Naive B cell (primary cell): ENCODE measurements around the gene SCN2B. TPM values are rescaled to one million over a fixed set of nuclear protein-coding genes. Genes with fewer than 3 reads are reported as not detected.
A peak's percentile ranks its signal among the peaks of the same experiment; 100 is the strongest.
"Not testable (repeated sequence)": the region's sequence is repeated elsewhere in the genome, so short reads cannot be mapped to it uniquely, and the experiment has no call there.

ENCODE experiments used
- ATAC-seq, 2 donors: fragments of 150-1000 bp; cut with Tn5 transposase; 2 replicates each; pipeline ENCODE4 v1.10.0; 2021; ENCODE audit warnings: low read depth in 2 of 2, mild to moderate bottlenecking in 2 of 2, moderate library complexity in 2 of 2
- DNase-seq: peaks from one replicate; pipeline ENCODE4 v3.0.0; 2022
- H3K27ac Mint-ChIP-seq, 6 donors: one replicate each; pipeline ENCODE4 v1.8.0; 2020 to 2022; ENCODE audit warnings: mild to moderate bottlenecking in 6 of 6, mixed read lengths in 6 of 6, moderate library complexity in 5 of 6, inconsistent platforms in 2 of 6
- H3K27me3 Mint-ChIP-seq, 3 donors: one replicate each; pipeline ENCODE4 v1.8.0; 2021 to 2022; ENCODE audit warnings: mixed read lengths in 3 of 3, mild to moderate bottlenecking in 1 of 3
- H3K36me3 Mint-ChIP-seq, 2 donors: one replicate each; pipeline ENCODE4 v1.8.0; 2020 to 2022; ENCODE audit warnings: mixed read lengths in 2 of 2, inconsistent platforms in 1 of 2, mild to moderate bottlenecking in 1 of 2
- H3K4me1 Mint-ChIP-seq, 3 donors: one replicate each; pipeline ENCODE4 v1.8.0; 2020 to 2022; ENCODE audit warnings: mixed read lengths in 3 of 3, inconsistent platforms in 1 of 3, mild to moderate bottlenecking in 1 of 3, moderate library complexity in 1 of 3
- H3K4me3 Mint-ChIP-seq, 8 donors: one replicate each; pipeline ENCODE4 v1.8.0; 2020 to 2022; ENCODE audit warnings: mild to moderate bottlenecking in 8 of 8, mixed read lengths in 8 of 8, moderate library complexity in 8 of 8, inconsistent platforms in 2 of 8
- H3K9me3 Mint-ChIP-seq, 7 donors: one replicate each; pipeline ENCODE4 v1.8.0; 2020 to 2022; ENCODE audit warnings: mixed read lengths in 7 of 7, mild to moderate bottlenecking in 5 of 7, inconsistent platforms in 2 of 7, moderate library complexity in 1 of 7
- polyA plus RNA-seq, 6 donors: library from polyadenylated mRNA; unstranded; fragments of 300-500 nt; fragmentation: Illumina TruSeq; gene quantifications; one replicate each; pipeline ENCODE4 v1.2.3, GENCODE V29; 2021; ENCODE audit warnings: low read depth in 6 of 6

Gene SCN2B
- polyA plus RNA-seq, 6 donors from 2014 or later: not detected

DNA sequence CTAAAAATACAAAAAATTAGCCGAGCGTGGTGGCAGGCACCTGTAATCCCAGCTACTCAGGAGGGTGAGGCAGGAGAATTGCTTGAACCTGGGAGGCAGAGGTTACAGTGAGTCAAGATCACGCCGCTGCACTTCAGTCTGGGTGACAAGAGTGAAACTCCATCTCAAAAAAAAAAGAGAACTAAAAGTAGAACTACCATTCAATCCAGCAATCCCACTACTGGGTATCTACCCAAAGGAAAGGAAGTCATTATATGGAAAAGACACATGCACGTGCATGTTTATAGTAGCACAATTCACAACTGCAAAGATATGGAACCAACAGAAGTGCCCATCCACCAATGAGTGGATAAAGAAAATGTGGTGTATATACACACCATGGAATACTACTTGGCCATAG is 7.3 kb upstream of the SCN2B start:
- not testable (repeated sequence) for H3K4me1 Mint-ChIP-seq, H3K4me3 Mint-ChIP-seq, ATAC-seq, DNase-seq, H3K9me3 Mint-ChIP-seq, H3K36me3 Mint-ChIP-seq
- Mint-ChIP-seq H3K27ac (peak overlapping the region in 1 of 6 donors; percentile 52), H3K27me3 (peaks cover 28 to 57% (median 36%) of the 10 kb centered on the region in 3 donors)

DNA sequence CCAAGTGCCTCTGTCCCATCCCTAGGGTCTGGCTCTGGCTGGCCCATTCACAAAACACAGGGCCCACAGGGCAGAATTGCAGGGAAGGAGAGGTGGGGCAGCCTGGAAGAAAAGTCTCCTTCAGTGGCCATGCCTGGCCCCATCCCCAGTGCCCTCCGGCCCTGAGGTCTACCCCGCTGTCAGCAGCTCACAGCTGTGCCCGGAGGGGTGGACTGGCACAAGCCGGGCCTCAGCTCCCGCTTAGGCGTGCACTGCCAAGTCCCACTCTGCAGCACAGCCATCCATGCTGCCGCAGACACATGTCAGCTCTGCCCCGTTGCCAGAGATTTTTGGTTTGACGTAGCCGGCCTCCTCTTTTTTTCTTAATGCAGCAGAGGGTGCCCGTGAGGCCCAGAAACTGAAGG is 3.9 kb upstream of the SCN2B start:
- H3K4me3 Mint-ChIP-seq: no peak overlapping the region
- no peaks in the 10 kb centered on the region for H3K4me1 Mint-ChIP-seq
- no peaks in the 10 kb centered on the region for H3K9me3 Mint-ChIP-seq
- H3K27me3 Mint-ChIP-seq: peaks cover 16 to 44% (median 32%) of the 10 kb centered on the region in 3 donors
- peak in 1 of 2 donors; percentile 39 for ATAC-seq
- no peak for DNase-seq
- H3K36me3 Mint-ChIP-seq: no peaks in the 10 kb centered on the region
- H3K27ac Mint-ChIP-seq: no peak overlapping the region

DNA sequence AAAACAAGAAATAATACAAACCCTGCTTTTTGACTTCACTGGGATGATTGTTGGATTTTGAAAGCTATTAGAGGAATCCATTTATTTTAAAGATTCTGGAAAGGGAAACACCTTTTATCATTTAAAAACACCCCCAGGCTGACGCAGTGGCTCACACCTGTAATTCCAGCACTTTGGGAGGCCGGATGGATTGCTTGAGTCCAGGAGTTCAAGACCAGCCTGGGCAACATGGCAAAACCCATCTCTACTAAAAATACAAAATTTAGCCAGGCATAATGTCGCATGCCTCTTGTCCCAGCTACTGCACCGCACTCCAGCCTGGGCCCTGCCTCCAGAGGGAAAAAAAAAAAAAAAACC is 317 bp upstream of the SCN2B start:
- no peak for DNase-seq
- H3K4me3 Mint-ChIP-seq: no peak overlapping the region
- no peak overlapping the region for H3K27ac Mint-ChIP-seq
- no peaks in the 10 kb centered on the region for H3K36me3 Mint-ChIP-seq
- H3K27me3 Mint-ChIP-seq: peaks cover 15 to 46% (median 45%) of the 10 kb centered on the region in 3 donors
- no peaks in the 10 kb centered on the region for H3K4me1 Mint-ChIP-seq
- ATAC-seq: no peak
- no peaks in the 10 kb centered on the region for H3K9me3 Mint-ChIP-seq

DNA sequence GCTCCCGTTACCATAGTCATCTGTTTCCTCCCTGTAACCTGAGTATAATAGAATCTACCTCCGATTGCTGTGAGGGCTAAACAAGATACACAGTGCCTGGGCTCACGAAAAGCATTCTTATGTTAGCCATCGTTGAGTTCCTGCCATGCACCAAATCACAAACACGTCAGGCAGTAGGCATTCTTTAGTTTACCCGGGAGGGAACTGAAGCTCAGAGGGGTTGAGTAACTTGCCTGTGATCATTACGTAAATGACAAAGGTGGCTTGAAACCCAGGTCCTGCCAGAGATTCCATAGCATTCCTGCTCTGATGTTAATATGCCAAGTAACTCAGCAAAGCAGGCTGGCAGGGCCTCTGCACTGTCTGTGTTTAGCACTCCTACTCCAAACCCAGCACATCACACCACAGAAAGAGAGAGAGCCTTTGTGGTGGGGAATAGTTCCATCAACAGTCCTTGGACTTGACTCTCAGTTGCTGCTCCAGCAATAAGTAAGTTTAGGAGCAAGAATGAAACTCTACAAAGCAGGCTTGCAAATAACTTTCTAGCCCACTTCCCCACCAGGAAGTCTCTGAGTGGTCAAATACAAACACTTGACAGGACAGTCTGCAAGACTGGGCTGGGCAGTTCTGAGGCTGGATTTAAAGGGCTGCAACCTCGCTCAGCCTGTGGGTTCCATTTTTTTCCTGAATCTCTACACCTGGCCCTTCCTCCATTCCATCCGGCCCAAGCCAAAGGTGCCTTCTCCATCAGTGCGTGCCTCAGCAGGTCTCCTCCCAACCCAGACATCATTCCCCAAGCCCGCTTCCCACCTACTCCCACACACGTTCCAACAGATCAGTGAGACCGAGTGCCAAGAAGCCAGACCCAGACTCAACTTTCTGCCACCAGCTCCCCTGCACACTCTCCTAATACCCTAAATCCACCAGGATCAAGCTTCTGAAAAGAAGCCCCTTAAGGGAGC is 1.1 kb downstream of the SCN2B start:
- no peak for DNase-seq

DNA sequence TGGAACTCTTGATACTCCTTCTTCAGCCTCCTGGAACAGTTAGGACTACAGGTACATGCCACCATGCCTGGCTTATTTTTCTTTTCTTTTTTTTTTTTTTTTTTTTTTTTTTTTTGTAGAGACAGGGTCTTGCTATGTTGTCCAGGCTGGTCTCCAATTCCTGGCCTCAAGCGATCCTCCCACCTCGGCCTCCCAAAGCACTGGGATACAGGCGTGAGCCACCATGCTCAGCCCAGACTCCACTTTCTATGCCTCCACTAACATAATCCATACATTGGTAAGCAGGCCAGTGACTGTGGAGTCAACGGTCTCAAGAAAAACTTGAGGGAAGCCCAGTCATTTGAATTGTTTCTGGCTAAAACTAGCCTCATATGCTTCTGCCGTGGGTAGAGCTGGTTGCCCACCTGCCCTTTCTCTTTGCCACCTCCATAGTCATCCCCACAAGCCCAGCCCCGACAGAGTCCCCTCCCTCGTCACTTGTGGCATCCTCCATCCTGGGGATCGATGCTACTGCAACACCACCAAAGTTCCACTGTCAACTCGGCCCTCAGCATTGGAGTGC is 2.4 kb downstream of the SCN2B start:
- no peaks in the 10 kb centered on the region for H3K9me3 Mint-ChIP-seq
- peak overlapping the region in 1 of 6 donors; percentile 12 for H3K27ac Mint-ChIP-seq
- no peaks in the 10 kb centered on the region for H3K4me1 Mint-ChIP-seq
- H3K36me3 Mint-ChIP-seq: no peaks in the 10 kb centered on the region
- no peak for ATAC-seq
- no peak overlapping the region for H3K4me3 Mint-ChIP-seq
- DNase-seq: no peak
- H3K27me3 Mint-ChIP-seq: peaks cover 24 to 50% (median 48%) of the 10 kb centered on the region in 3 donors

More for the DNA sequence above, 1.1 kb downstream of the SCN2B start:
- Mint-ChIP-seq H3K4me3 (peak overlapping the region in 1 of 8 donors; percentile 30), H3K9me3 (no peaks in the 10 kb centered on the region), H3K36me3 (no peaks in the 10 kb centered on the region), H3K27ac (peak overlapping the region in 1 of 6 donors; percentile 43), H3K4me1 (no peaks in the 10 kb centered on the region), H3K27me3 (peaks cover 18 to 46% (median 44%) of the 10 kb centered on the region in 3 donors)
- no peak for ATAC-seq

DNA sequence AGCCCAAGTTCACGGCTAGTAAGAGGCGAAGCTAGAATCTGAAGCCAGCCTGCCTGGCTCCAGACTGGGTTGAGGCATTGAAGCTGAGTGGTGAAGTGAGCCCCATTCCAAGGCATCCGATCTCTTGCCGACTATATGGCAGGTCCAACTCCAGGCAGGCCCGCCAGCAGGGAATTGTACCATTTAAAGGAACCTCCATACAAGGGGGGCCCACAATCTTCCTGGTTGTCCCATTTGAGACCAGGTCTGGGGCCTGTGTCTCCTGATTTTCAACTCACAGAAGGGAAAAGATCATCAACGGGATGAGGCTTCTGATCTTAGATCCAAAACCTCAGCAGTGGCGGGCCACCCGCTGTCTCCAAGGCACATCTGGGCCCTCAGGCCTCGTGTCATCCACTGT is 4.1 kb downstream of the SCN2B start:
- DNase-seq (no peak), ATAC-seq (no peak)
- no peak overlapping the region for H3K27ac Mint-ChIP-seq
- peaks cover 30 to 67% (median 60%) of the 10 kb centered on the region in 3 donors for H3K27me3 Mint-ChIP-seq
- no peaks in the 10 kb centered on the region for H3K9me3 Mint-ChIP-seq
- no peaks in the 10 kb centered on the region for H3K4me1 Mint-ChIP-seq
- H3K4me3 Mint-ChIP-seq: no peak overlapping the region
- H3K36me3 Mint-ChIP-seq: no peaks in the 10 kb centered on the region

DNA sequence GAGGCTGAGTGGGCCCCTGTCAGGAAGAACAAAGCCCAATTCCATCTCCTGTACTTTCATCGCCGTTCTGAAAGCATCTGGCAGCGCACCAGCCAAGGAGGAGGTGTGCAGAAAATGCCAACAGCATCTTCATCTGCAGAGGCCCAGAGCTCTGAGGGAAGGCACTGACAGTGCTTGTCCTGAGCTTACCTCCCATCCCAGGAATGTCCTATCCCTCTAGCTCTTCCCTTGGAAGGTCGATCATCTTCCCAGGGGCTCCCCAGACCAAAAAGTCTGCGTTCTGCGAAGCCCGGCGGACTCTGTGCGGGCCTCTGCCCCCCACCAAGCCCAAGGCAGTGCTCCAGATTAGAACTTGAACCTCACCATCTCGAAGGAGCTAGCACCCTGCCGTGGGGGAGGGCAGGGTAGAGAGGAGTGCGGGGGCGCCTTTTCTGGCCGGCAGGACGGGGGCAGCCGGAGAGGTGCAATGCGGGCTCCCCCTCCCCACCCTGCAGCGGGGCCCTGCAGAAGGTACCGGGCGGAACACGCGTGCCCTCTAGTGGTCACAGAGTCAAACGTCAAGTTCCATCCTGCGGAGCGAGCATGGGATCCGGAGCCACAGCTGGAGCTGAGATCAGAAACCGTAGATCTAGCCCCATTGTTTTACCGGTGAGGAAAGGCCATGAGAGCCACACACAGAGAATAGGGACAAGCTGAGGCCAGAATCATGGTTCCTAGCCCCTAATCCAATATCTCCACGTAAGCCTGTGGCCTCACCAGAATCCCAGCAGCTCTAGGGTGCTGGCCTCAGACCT is 5.0 kb downstream of the SCN2B start:
- ATAC-seq (peak; percentile 71 to 82), DNase-seq (peak; percentile 58)
- Mint-ChIP-seq H3K4me3 (peak overlapping the region in 1 of 8 donors; percentile 52), H3K27ac (no peak overlapping the region), H3K36me3 (no peaks in the 10 kb centered on the region), H3K4me1 (no peaks in the 10 kb centered on the region), H3K9me3 (no peaks in the 10 kb centered on the region), H3K27me3 (peaks cover 36 to 73% (median 65%) of the 10 kb centered on the region in 3 donors)

DNA sequence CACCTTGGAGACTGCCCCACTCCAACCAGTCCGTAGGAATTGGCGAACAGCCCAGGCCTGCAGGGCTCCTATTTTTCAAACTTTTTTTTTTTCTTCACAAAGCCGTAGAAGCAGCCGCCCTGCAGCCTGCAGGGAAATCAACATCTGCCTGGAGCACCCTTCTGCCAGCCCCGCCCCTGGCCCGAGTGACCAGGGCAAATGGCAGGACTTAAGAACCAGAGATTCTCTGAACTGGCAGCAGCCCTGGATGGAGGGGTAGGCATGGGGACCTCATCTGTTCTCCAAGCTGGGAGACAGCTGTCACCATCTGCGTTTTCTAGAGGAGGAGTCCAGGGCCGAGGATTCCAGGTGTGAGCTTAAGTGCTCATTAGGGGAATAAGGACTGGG is 5.6 kb downstream of the SCN2B start:
- DNase-seq: no peak
- Mint-ChIP-seq H3K27me3 (peaks cover 36 to 69% (median 65%) of the 10 kb centered on the region in 3 donors), H3K36me3 (no peaks in the 10 kb centered on the region), H3K27ac (no peak overlapping the region), H3K4me1 (no peaks in the 10 kb centered on the region), H3K9me3 (no peaks in the 10 kb centered on the region), H3K4me3 (peak overlapping the region in 1 of 8 donors; percentile 52)
- ATAC-seq: no peak

DNA sequence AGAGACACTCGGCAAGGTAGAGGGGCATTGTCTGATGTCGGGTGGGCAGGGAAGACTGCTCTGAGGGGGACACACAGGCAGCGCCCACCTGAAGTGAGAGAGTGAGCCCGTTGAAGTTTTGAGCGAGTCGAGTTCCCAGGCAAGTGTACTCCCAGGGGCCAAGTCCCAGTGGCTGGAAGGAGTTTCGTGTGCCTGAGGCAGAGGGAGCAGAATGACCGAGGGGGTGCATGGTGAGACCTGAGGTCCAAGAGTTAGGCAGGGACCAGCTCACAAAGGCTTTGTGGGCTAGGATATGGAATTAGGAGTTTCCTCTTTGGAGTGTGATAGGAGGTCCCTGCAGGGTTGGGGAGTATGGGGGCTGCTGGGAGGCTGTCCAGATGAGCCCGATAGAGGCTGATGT is 6.2 kb downstream of the SCN2B start:
- Mint-ChIP-seq H3K27ac (peak overlapping the region in 1 of 6 donors; percentile 19), H3K4me3 (no peak overlapping the region), H3K27me3 (peaks cover 36 to 63% (median 62%) of the 10 kb centered on the region in 3 donors), H3K36me3 (no peaks in the 10 kb centered on the region), H3K4me1 (no peaks in the 10 kb centered on the region), H3K9me3 (no peaks in the 10 kb centered on the region)
- ATAC-seq (no peak), DNase-seq (no peak)

DNA sequence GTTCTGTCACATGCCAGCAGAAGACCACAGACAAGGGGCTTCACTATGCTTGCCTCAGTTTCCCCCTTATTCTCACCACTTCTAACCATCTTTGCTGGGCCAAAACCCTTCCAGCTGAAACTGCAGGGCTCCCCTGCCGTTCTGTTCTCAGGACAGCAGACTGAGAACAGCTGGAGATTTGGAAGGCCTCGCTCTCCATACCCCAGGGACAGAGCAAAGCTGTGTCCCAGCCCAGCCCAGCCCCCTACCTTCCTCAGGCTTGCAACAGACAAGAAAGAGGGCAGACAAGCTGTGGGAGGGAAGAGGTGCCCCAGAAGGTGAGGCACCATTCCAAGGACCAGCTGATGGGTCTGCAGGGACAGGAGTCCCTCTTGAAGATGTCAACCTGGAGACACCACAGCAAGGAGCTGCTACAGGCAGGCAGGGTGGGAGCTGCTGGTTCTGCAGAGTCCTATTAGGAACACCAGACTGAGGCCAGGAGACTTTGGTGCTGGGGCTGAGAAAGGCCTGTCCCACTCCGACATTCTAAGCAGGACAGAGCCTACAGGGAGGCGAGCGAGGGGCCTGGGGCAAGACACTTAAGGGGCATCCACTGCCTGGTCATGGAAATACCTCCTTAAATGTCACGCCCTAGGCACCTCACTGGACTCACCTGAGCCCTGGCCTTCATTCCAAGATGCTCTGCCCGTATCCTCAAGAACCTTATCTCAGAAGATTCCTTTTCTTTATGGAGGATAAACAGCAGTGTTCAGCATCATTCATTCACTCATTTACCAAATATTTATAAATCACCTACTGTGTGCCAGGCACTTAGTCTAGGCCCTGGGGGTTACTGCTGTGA is 6.9 kb downstream of the SCN2B start:
- Mint-ChIP-seq H3K27me3 (peaks cover 36 to 60% (median 58%) of the 10 kb centered on the region in 3 donors), H3K4me1 (no peaks in the 10 kb centered on the region)

DNA sequence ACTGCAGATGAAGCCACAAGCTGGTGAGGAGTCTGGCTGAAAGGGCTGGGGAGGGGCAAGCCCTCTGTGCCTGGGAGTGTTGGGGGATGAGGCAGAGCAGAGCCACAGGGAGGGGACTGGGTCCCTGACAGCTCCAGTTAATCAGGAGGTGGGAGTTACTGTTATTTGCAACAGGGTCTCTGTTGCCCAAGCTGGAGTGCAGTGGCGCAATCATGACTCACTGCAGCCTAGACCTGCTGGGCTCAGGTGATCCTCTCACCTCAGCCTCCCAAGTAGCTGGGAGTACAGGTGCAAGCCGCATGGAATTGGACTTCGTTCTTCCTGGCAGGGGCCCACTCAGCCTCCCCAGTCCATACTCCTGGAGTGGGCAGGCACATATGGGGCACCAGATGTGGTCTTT is 7.7 kb downstream of the SCN2B start:
- Mint-ChIP-seq H3K9me3 (no peaks in the 10 kb centered on the region), H3K27ac (no peak overlapping the region), H3K27me3 (peaks cover 36 to 62% (median 54%) of the 10 kb centered on the region in 3 donors), H3K4me3 (no peak overlapping the region), H3K4me1 (no peaks in the 10 kb centered on the region), H3K36me3 (no peaks in the 10 kb centered on the region)
- no peak for DNase-seq
- ATAC-seq: no peak

More for the DNA sequence above, 6.9 kb downstream of the SCN2B start:
- Mint-ChIP-seq H3K27ac (no peak overlapping the region), H3K4me3 (no peak overlapping the region), H3K9me3 (no peaks in the 10 kb centered on the region), H3K36me3 (no peaks in the 10 kb centered on the region)
- DNase-seq (no peak), ATAC-seq (no peak)

DNA sequence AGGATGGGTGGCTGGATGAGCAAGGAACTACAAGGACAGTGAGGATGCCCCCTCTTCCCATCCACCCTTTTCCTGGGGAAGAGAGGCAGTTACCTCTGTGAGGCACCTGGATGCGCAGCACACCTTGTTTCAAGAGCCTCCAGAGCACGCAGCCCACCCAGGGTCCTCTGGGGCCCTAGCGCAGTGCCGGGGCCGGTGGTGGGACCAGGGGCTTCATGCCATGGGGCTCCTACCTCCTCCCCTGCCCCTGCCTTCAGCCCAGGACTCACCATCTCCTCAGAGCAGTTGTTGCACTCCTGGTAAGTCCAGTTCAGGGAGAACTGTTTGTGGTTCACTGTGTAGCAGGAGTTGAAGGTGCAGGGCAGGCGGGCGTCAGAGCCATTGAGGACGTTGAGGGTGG is 8.1 kb downstream of the SCN2B start:
- no peak for ATAC-seq
- no peaks in the 10 kb centered on the region for H3K9me3 Mint-ChIP-seq
- no peaks in the 10 kb centered on the region for H3K4me1 Mint-ChIP-seq
- no peaks in the 10 kb centered on the region for H3K36me3 Mint-ChIP-seq
- DNase-seq: no peak
- H3K4me3 Mint-ChIP-seq: peak overlapping the region in 1 of 8 donors; percentile 22
- no peak overlapping the region for H3K27ac Mint-ChIP-seq
- peaks cover 33 to 60% (median 56%) of the 10 kb centered on the region in 3 donors for H3K27me3 Mint-ChIP-seq

DNA sequence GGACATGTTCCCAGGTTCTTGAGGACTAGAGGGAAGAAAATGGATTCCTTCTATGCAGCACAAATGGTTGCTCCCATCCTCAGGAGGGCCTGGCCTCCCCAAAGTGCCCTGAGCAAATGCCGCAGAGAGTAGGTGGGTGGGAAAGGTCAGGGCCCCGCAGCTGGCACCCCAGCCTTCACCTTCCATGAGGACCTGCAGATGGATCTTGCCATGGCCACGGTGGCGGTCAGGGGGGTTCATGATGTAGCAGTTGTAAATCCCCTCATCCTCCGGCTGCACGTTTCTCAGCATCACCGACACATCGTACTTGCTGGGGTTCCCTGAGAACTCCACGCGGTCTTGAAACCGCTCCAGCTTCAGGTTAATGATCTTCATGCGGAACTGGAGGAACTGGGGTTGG is 8.5 kb downstream of the SCN2B start:
- Mint-ChIP-seq H3K9me3 (no peaks in the 10 kb centered on the region), H3K27ac (no peak overlapping the region), H3K4me1 (no peaks in the 10 kb centered on the region)

More for the DNA sequence above, 8.5 kb downstream of the SCN2B start:
- ATAC-seq: no peak
- peaks cover 29 to 56% (median 56%) of the 10 kb centered on the region in 3 donors for H3K27me3 Mint-ChIP-seq
- no peak for DNase-seq
- no peak overlapping the region for H3K4me3 Mint-ChIP-seq
- no peaks in the 10 kb centered on the region for H3K36me3 Mint-ChIP-seq
